Measurements from ENCODE around the gene AMELX. TPM values are rescaled to one million over a fixed set of nuclear protein-coding genes. Genes with fewer than 3 reads are reported as not detected.

Gene AMELX
- total and polyA plus RNA-seq, 2 of the 8 experiments (the other 6 are each of a cell fraction or from before 2014, with no cell fraction given) = not detected

GRCh38 chrX:11257290-11257689 is 35.9 kb upstream of the AMELX start (continued):
- TF ChIP-seq SP1 (IDR thresholded peaks at IDR 0.05; ENCODE audit: low read depth, low read length) (no peak), TEAD4 (IDR thresholded peaks at IDR 0.05; ENCODE audit: low read depth, low read length) (no peak), E2F6 (IDR thresholded peaks at IDR 0.05) (no peak), RXRA (IDR thresholded peaks at IDR 0.05; ENCODE audit: insufficient read depth, low read depth, low read length) (no peak), TBP (IDR thresholded peaks at IDR 0.05; ENCODE audit: low read depth, low read length) (no peak), SP4 (IDR thresholded peaks at IDR 0.05; ENCODE audit: low read length) (no peak), SIX5 (IDR thresholded peaks at IDR 0.05; ENCODE audit: low read depth, low read length) (no peak), CHD1 (IDR thresholded peaks at IDR 0.05; ENCODE audit: low read depth, low read length) (no peak)
